Measurements from ENCODE around the gene SOX12. TPM values are rescaled to one million over a fixed set of nuclear protein-coding genes. Genes with fewer than 3 reads are reported as not detected.
A peak's percentile ranks its signal among the peaks of the same experiment; 100 is the strongest.

The SOX12 gene
- total RNA-seq, 2 donors from 2014 or later, result 5.3 TPM

GRCh38 chr20:361561-361960 lies 36.2 kb downstream of the SOX12 start:
- DNase-seq (ENCODE audit: low spot score), result no peak
- no peak overlapping the region for H3K4me3 ChIP-seq
- H3K9me3 ChIP-seq, result no peaks in the 10 kb centered on the region
- H3K36me3 ChIP-seq, result no peaks in the 10 kb centered on the region
- H3K4me1 ChIP-seq, result peaks cover 0 to 6% of the 10 kb centered on the region in 2 donors
- TF ChIP-seq CTCF (IDR thresholded peaks at IDR 0.05), result no peak
- H3K27ac ChIP-seq, result no peak overlapping the region
- H3K27me3 ChIP-seq, result no peaks in the 10 kb centered on the region

GRCh38 chr20:362271-363254 lies 37.2 kb downstream of the SOX12 start:
- peak; percentile 87 for DNase-seq (ENCODE audit: low spot score)
- no peak overlapping the region for H3K4me3 ChIP-seq
- TF ChIP-seq CTCF (IDR thresholded peaks at IDR 0.05), result peak in 1 of 2 donors; percentile 45
- no peaks in the 10 kb centered on the region for H3K36me3 ChIP-seq
- H3K27me3 ChIP-seq, result no peaks in the 10 kb centered on the region
- H3K4me1 ChIP-seq, result peaks cover 0 to 6% of the 10 kb centered on the region in 2 donors
- H3K27ac ChIP-seq, result no peak overlapping the region
- H3K9me3 ChIP-seq, result no peaks in the 10 kb centered on the region

- TF ChIP-seq CTCF (IDR thresholded peaks at IDR 0.05), result no peak
- no peaks in the 10 kb centered on the region for H3K27me3 ChIP-seq
- no peak for DNase-seq (ENCODE audit: low spot score)
These were observed 38.1 kb downstream of the SOX12 start for GRCh38 chr20:363319-364078.

GRCh38 chr20:364905-365794 lies 39.8 kb downstream of the SOX12 start:
- Histone ChIP-seq H3K4me3 (no peak overlapping the region), H3K27ac (no peak overlapping the region), H3K9me3 (no peaks in the 10 kb centered on the region), H3K4me1 (peaks cover 0 to 6% of the 10 kb centered on the region in 2 donors), H3K36me3 (no peaks in the 10 kb centered on the region), H3K27me3 (no peaks in the 10 kb centered on the region)
- no peak for TF ChIP-seq CTCF (IDR thresholded peaks at IDR 0.05)
- DNase-seq (ENCODE audit: low spot score), result no peak

More at GRCh38 chr20:363319-364078, 38.1 kb downstream of the SOX12 start:
- H3K36me3 ChIP-seq, result no peaks in the 10 kb centered on the region
- H3K9me3 ChIP-seq, result no peaks in the 10 kb centered on the region
- no peak overlapping the region for H3K27ac ChIP-seq
- H3K4me1 ChIP-seq, result peaks cover 0 to 6% of the 10 kb centered on the region in 2 donors
- H3K4me3 ChIP-seq, result no peak overlapping the region

GRCh38 chr20:366041-366718 lies 40.8 kb downstream of the SOX12 start:
- no peak for DNase-seq (ENCODE audit: low spot score)
- H3K4me1 ChIP-seq, result peaks cover 0 to 6% of the 10 kb centered on the region in 2 donors
- no peaks in the 10 kb centered on the region for H3K36me3 ChIP-seq
- H3K27me3 ChIP-seq, result no peaks in the 10 kb centered on the region
- no peaks in the 10 kb centered on the region for H3K9me3 ChIP-seq
- no peak for TF ChIP-seq CTCF (IDR thresholded peaks at IDR 0.05)
- no peak overlapping the region for H3K4me3 ChIP-seq
- H3K27ac ChIP-seq, result no peak overlapping the region

Data from right atrium auricular region (tissue), 2 donors.